HEK293 (cell line): ENCODE data around the gene HECTD2.

Source experiments
- CTCF ChIA-PET: fragments of 350-600 bp; formaldehyde crosslinking; extraction: SDS; loops from one replicate; lab custom pipeline; 2021; ENCODE audit warnings: antibody characterized with exemption; lab: Yijun Ruan, JAX
- POLR2A ChIA-PET: fragments of 300-600 bp; formaldehyde crosslinking; extraction: SDS; loops from one replicate; lab custom pipeline; 2020; ENCODE audit warnings: antibody characterized with exemption, inconsistent platforms; lab: Yijun Ruan, JAX
- H3K27ac ChIP-seq: fragments of 200-500 bp; sonication (Bioruptor generic); 2 replicates; pipeline ENCODE4 v1.5.1; 2014; ENCODE audit warnings: low read depth, low read length, control low read depth, inconsistent platforms; ENCODE audit errors: extremely low read depth
- H3K36me3 ChIP-seq, 2 experiments: fragments of 200-500 bp in 1 of 2; sonication (Bioruptor generic) in 1 of 2; 1 replicate in 1 of 2; 2 replicates in 1 of 2; pipeline ENCODE4 v1.5.1; 2014 to 2017; ENCODE audit warnings: inconsistent platforms in 2 of 2, low read length in 2 of 2; ENCODE audit not compliant: control insufficient read depth in 2 of 2, insufficient read depth in 1 of 2
- H3K4me1 ChIP-seq: fragments of 200-500 bp; sonication (Bioruptor generic); 2 replicates; pipeline ENCODE4 v1.5.1; 2014; ENCODE audit warnings: mild to moderate bottlenecking, low read length, inconsistent platforms; ENCODE audit not compliant: control insufficient read depth, insufficient read depth
- H3K4me3 ChIP-seq: 2 replicates; pipeline ENCODE4 v1.5.1; 2011; ENCODE audit warnings: low read depth, mild to moderate bottlenecking, control low read depth, low read length, moderate library complexity
- H3K9me3 ChIP-seq: fragments of 200-500 bp; sonication (Bioruptor generic); 2 replicates; pipeline ENCODE4 v1.5.1; 2014; ENCODE audit warnings: low read depth, low read length, inconsistent platforms; ENCODE audit not compliant: control insufficient read depth, insufficient read depth
- GLI2 ChIP-seq: fragments of 450-650 bp; formaldehyde crosslinking; IDR thresholded peaks from 2 replicates; pipeline ENCODE4; 2017; ENCODE audit warnings: missing biosample characterization, missing genetic modification characterization, low read depth, borderline replicate concordance
- KLF7 ChIP-seq: fragments of 450-650 bp; formaldehyde crosslinking; IDR thresholded peaks from 2 replicates; pipeline ENCODE4 v1.5.1; 2016; ENCODE audit warnings: missing biosample characterization, missing genetic modification characterization, borderline replicate concordance
- RBAK ChIP-seq: fragments of 450-650 bp; formaldehyde crosslinking; IDR thresholded peaks from 2 replicates; pipeline ENCODE4 v1.5.1; 2016; ENCODE audit warnings: missing biosample characterization, missing genetic modification characterization
- ZFP3 ChIP-seq: fragments of 450-650 bp; formaldehyde crosslinking; IDR thresholded peaks from 2 replicates; pipeline ENCODE4 v1.5.1; 2016; ENCODE audit warnings: low read depth, missing biosample characterization, missing genetic modification characterization
- ZNF140 ChIP-seq: fragments of 450-650 bp; formaldehyde crosslinking; IDR thresholded peaks from 2 replicates; pipeline ENCODE4 v1.5.1; 2016; ENCODE audit warnings: missing biosample characterization, missing genetic modification characterization
- ZNF155 ChIP-seq: fragments of 450-650 bp; formaldehyde crosslinking; IDR thresholded peaks from 2 replicates; pipeline ENCODE4 v1.5.1; 2016; ENCODE audit warnings: missing biosample characterization, missing genetic modification characterization
- ZNF26 ChIP-seq: fragments of 450-650 bp; formaldehyde crosslinking; IDR thresholded peaks from 2 replicates; pipeline ENCODE4 v1.5.1; 2016; ENCODE audit warnings: missing biosample characterization, missing genetic modification characterization
- ZNF311 ChIP-seq: fragments of 450-650 bp; formaldehyde crosslinking; IDR thresholded peaks from 2 replicates; pipeline ENCODE4 v1.5.1; 2017; ENCODE audit warnings: missing biosample characterization, missing genetic modification characterization, borderline replicate concordance
- ZNF423 ChIP-seq: fragments of 450-650 bp; formaldehyde crosslinking; IDR thresholded peaks from 2 replicates; pipeline ENCODE4 v1.5.1; 2016; ENCODE audit warnings: missing biosample characterization, missing genetic modification characterization
- ZNF488 ChIP-seq: fragments of 450-650 bp; formaldehyde crosslinking; IDR thresholded peaks from 2 replicates; pipeline ENCODE4 v1.5.1; 2016; ENCODE audit warnings: missing biosample characterization, missing genetic modification characterization
- ZNF560 ChIP-seq: fragments of 450-650 bp; formaldehyde crosslinking; IDR thresholded peaks from 2 replicates; pipeline ENCODE4 v1.5.1; 2017; ENCODE audit warnings: missing biosample characterization, missing genetic modification characterization, borderline replicate concordance
- ZNF561 ChIP-seq: fragments of 450-650 bp; IDR thresholded peaks from 2 replicates; pipeline ENCODE4 v1.5.1; 2018; ENCODE audit warnings: missing biosample characterization, missing genetic modification characterization, borderline replicate concordance
- ZNF785 ChIP-seq: fragments of 450-650 bp; formaldehyde crosslinking; IDR thresholded peaks from 2 replicates; pipeline ENCODE4 v1.5.1; 2016; ENCODE audit warnings: missing biosample characterization, missing genetic modification characterization
- ZNF830 ChIP-seq: fragments of 450-650 bp; IDR thresholded peaks from 2 replicates; pipeline ENCODE4 v1.5.0; 2018; ENCODE audit warnings: missing biosample characterization, missing genetic modification characterization, low read depth, mild to moderate bottlenecking, moderate library complexity
- ZSCAN4 ChIP-seq: fragments of 450-650 bp; formaldehyde crosslinking; IDR thresholded peaks from 2 replicates; pipeline ENCODE4 v1.5.1; 2017; ENCODE audit warnings: missing biosample characterization, missing genetic modification characterization
- TF ChIP-seq, protein P1 (sequence below): fragments of 450-650 bp; formaldehyde crosslinking; IDR thresholded peaks from 2 replicates; pipeline ENCODE4 v1.5.1; 2016; ENCODE audit warnings: missing biosample characterization, missing genetic modification characterization
- TF ChIP-seq, protein P2 (sequence below): fragments of 450-650 bp; formaldehyde crosslinking; IDR thresholded peaks from 2 replicates; pipeline ENCODE4 v1.5.1; 2016; ENCODE audit warnings: missing biosample characterization, missing genetic modification characterization
- TF ChIP-seq, protein P3 (sequence below): fragments of 450-650 bp; formaldehyde crosslinking; IDR thresholded peaks from 2 replicates; pipeline ENCODE4 v1.5.1; 2016; ENCODE audit warnings: missing biosample characterization, missing genetic modification characterization
- TF ChIP-seq, protein P4 (sequence below): fragments of 450-650 bp; formaldehyde crosslinking; IDR thresholded peaks from 2 replicates; pipeline ENCODE4 v1.5.1; 2016; ENCODE audit warnings: missing biosample characterization, missing genetic modification characterization

The HECTD2 gene

DNA sequence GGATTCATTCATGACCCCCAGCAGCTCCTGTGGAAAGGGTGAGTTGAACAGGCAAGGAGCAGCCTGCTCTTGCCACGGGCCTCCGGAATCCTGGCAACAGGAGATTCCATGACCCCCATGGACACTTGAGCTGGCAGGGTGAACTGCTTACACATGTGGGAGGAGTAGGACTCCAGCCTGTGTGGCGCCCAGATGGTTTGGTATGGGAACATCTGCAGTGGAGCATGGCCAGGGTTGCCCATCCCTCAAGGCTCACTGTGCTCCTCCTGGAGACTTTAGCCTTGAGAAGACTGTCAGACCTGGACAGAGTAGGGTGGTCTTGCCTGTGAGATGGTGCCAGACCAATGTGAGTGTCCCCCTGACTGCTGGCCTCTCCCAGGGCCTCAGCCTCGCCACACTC is 57.0 kb downstream of the HECTD2 start:
- POLR2A ChIA-PET, result no interaction called here
- H3K4me1 ChIP-seq, result no peaks in the 10 kb centered on the region
- CTCF ChIA-PET, result no interaction called here

More for the DNA sequence above, 57.0 kb downstream of the HECTD2 start:
- TF ChIP-seq ZNF560 (no peak), KLF7 (no peak), RBAK (tag by site-specific recombination) (no peak), ZFP3 (tag by site-specific recombination) (no peak), ZNF423 (tag by site-specific recombination) (no peak), ZNF488 (tag by site-specific recombination) (no peak), ZNF140 (no peak), ZSCAN4 (no peak), GLI2 (no peak), ZNF26 (no peak), ZNF785 (tag by site-specific recombination) (no peak), ZNF561 (tag by site-specific recombination) (no peak), ZNF311 (tag by site-specific recombination) (no peak), ZNF830 (tag by site-specific recombination) (no peak), ZNF155 (tag by site-specific recombination) (no peak)
- TF ChIP-seq, protein P1, sequence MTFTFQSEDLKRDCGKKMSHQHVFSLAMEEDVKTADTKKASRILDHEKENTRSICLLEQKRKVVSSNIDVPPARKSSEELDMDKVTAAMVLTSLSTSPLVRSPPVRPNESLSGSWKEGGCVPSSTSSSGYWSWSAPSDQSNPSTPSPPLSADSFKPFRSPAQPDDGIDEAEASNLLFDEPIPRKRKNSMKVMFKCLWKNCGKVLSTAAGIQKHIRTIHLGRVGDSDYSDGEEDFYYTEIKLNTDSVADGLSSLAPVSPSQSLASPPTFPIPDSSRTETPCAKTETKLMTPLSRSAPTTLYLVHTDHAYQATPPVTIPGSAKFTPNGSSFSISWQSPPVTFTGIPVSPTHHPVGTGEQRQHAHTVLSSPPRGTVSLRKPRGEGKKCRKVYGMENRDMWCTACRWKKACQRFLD (tag by site-specific recombination), result no peak
- TF ChIP-seq, protein P2, sequence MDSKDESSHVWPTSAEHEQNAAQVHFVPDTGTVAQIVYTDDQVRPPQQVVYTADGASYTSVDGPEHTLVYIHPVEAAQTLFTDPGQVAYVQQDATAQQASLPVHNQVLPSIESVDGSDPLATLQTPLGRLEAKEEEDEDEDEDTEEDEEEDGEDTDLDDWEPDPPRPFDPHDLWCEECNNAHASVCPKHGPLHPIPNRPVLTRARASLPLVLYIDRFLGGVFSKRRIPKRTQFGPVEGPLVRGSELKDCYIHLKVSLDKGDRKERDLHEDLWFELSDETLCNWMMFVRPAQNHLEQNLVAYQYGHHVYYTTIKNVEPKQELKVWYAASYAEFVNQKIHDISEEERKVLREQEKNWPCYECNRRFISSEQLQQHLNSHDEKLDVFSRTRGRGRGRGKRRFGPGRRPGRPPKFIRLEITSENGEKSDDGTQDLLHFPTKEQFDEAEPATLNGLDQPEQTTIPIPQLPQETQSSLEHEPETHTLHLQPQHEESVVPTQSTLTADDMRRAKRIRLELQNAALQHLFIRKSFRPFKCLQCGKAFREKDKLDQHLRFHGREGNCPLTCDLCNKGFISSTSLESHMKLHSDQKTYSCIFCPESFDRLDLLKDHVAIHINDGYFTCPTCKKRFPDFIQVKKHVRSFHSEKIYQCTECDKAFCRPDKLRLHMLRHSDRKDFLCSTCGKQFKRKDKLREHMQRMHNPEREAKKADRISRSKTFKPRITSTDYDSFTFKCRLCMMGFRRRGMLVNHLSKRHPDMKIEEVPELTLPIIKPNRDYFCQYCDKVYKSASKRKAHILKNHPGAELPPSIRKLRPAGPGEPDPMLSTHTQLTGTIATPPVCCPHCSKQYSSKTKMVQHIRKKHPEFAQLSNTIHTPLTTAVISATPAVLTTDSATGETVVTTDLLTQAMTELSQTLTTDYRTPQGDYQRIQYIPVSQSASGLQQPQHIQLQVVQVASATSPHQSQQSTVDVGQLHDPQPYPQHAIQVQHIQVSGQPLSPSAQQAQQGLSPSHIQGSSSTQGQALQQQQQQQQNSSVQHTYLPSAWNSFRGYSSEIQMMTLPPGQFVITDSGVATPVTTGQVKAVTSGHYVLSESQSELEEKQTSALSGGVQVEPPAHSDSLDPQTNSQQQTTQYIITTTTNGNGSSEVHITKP (tag by site-specific recombination), result no peak
- TF ChIP-seq, protein P3, sequence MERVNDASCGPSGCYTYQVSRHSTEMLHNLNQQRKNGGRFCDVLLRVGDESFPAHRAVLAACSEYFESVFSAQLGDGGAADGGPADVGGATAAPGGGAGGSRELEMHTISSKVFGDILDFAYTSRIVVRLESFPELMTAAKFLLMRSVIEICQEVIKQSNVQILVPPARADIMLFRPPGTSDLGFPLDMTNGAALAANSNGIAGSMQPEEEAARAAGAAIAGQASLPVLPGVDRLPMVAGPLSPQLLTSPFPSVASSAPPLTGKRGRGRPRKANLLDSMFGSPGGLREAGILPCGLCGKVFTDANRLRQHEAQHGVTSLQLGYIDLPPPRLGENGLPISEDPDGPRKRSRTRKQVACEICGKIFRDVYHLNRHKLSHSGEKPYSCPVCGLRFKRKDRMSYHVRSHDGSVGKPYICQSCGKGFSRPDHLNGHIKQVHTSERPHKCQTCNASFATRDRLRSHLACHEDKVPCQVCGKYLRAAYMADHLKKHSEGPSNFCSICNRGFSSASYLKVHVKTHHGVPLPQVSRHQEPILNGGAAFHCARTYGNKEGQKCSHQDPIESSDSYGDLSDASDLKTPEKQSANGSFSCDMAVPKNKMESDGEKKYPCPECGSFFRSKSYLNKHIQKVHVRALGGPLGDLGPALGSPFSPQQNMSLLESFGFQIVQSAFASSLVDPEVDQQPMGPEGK (tag by site-specific recombination), result no peak
- TF ChIP-seq, protein P4, sequence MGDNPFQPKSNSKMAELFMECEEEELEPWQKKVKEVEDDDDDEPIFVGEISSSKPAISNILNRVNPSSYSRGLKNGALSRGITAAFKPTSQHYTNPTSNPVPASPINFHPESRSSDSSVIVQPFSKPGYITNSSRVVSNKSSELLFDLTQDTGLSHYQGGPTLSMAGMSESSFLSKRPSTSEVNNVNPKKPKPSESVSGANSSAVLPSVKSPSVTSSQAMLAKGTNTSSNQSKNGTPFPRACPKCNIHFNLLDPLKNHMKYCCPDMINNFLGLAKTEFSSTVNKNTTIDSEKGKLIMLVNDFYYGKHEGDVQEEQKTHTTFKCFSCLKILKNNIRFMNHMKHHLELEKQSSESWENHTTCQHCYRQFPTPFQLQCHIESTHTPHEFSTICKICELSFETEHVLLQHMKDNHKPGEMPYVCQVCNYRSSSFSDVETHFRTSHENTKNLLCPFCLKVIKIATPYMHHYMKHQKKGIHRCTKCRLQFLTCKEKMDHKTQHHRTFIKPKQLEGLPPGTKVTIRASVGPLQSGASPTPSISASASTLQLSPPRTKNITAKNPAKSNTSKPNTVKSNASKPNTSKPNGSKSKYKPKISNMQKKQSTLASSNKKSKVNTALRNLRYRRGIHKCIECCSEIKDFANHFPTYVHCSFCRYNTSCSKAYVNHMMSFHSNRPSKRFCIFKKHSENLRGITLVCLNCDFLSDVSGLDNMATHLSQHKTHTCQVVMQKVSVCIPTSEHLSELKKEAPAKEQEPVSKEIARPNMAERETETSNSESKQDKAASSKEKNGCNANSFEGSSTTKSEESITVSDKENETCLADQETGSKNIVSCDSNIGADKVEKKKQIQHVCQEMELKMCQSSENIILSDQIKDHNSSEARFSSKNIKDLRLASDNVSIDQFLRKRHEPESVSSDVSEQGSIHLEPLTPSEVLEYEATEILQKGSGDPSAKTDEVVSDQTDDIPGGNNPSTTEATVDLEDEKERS (tag by site-specific recombination), result no peak
- TF ChIP-seq, all 188 proteins: peak for 0
- peaks cover 28 to 37% of the 10 kb centered on the region in 2 experiments; a peak in 2 of 3 replicates for H3K36me3 ChIP-seq
- H3K27ac ChIP-seq, result no peak overlapping the region
- no peak overlapping the region for H3K4me3 ChIP-seq
- H3K9me3 ChIP-seq, result no peaks in the 10 kb centered on the region; the same call in 1 of the 2 replicates
